ENCODE measurements around the gene R3HDM1.

Gene R3HDM1

DNA sequence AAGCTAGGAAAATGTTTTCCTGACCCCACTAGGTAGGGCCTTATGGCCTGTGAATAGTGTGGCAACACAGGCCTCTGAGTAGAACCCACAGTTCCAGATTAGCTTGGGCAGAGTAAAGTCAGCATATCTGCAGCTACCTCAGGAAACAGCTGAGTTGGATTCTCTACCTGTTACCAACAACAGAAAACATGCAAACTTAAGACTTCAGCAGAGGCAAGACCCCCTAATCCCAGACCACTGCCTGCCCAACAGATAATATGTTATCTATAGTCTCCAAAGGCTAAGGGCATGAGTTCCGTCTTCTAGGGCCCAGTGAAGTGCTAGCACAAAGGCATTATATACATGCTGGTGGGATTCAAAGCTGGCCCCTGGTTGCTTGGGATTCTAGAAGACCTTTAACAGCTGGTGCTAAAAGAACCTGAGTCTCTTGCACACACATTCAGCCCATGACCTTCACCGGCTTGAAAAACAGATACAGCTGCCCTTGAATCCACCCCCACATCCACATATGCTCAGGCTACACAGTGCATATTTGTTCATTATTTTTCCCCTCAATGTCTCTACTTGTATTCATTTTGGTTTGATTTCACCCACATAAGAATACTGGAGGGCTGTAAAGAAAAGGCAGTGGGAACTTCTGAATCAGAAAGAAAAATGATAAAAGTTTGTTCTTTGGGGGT is 196.9 kb downstream of the R3HDM1 start:
- no peak for FAIRE-seq

DNA sequence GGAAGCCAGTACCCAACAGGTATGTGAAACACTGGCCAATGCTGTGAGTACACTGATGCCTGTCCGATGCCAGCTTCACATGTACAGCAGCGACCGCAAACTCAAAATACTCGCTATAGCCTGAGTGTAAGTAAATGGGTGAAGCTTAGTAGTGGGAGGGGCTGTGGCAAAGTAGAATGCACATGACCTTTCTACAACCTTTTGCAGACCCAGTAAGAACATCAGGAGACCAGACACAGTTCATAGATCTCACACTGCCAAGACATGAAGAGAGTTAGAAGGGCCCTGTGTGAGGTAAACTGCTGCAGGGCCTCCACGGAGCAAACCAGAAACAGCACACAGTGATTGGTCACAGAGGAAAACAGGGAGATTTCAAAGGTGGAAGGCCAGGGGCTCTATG is 201.3 kb downstream of the R3HDM1 start:
- FAIRE-seq: no peak

DNA sequence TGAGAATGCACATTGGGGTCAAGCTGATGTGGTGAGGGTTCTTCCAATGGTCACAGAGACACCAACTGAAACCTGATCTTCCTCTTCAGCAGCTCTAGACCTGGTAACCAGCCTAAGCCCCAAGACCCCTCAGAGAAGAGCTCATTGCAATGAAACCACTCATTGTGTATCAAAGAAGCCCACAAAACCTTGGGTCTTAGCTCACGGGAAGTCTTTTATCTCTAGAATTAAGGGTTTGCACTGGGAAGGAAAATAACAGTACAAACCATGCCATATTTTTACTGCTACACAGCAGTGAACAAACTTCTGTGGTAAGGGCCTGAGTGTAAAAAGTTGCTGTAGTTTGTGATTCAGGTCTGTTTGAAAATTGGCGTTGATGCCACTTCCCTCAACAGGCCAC is 201.8 kb downstream of the R3HDM1 start:
- no peak for FAIRE-seq

DNA sequence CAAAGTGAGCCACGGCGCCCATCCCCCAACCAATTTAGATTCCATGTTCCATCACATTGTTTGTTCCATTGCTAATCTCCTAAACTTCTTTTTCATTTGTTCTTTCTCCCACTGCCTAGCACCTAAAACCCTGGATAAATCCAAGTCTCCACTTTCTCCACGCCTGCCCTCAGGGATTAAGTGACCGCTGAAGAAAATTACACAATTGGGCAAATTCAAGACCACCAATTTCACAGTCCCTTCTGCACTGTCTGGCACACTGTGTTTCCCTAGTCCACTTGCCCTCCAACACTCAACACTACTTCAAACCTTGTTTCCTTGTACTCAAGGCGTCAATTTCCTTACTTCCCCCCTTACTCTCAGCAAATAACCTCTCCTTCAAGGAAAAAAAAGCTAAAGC is 205.3 kb downstream of the R3HDM1 start:
- no peak for FAIRE-seq

DNA sequence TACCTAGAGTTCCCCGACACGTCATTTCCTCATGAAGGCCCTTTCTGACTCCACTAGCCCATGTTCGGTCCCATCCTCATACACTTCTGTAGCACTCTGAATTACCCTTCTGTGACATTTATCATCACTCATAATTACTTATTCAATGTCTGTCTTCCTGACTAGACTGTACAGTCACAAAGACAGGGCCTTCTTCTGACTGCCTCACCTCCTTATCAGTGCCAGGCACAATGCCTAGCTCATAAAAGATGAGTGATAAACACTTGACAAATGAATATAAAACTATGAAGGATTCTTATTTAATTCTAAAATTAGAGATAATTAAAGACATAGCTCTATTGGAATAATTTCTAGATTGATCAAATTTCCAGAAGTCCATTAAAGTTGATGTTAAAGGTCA is 208.9 kb downstream of the R3HDM1 start:
- FAIRE-seq: no peak

DNA sequence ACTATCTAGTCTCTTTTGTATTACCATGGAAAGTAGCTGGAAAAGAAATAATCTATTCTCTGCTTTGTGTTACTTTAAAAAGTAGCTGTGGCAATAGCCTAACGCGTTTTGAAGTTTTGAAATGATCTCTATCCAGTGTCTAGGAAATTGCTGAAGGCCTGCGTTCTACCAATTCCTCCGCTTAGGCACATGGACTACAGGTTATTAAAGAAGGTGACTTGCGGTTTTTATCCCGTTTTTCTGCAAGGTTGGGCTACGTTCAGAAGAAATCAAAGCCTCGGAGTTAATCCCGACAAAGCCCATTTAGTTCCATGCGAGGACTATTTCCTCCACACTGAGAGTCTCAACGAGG is 209.7 kb downstream of the R3HDM1 start:
- no peak for FAIRE-seq

DNA sequence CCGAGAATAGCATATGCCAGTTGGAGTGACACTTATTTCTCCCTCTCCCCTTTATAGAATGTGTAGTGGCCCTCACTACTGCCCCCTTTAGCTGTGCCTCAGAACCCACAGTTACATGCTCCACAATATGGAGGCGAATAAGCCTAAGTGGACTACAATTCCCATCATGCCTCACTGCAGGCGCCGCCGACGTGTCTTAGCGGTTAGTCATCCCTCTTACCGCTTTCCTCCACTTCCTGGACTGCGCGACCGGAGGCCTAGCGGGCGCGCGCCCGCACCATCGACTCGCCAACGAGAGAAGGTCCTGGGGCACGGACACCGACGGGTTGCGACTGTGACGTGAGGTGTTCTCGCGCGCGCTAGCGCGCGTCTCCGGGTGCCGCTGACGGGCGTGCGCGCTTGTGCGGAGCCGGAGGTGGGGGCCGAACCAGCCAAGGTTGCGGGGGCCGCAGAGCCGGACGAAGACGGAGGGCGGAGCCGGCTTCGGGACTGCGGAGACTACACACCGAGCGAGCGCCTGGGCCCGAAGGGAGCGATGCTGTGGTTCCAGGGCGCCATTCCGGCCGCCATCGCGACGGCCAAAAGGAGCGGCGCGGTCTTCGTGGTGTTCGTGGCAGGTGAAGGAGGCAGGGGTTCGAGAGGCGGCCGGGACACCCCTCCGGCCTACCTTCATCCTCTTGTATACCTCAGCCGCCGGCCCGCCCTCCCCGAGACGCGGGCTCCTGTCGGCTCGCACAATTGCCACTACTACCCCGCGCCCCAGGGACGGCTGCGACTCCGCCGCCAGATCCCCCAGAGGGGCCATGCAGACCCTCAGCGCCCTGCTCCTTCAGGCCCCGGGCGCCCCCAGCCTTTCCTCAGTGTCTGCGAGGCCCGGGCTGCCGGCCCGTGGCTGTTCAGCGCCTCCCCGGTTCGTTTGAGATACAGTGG is 210.4 kb downstream of the R3HDM1 start, which contains the start of gene UBXN4:
TSS of gene UBXN4 (plus strand) at position 461 of the 930 bp plus-strand sequence. CDS start at position 536, 75 bp downstream.
- FAIRE-seq: peak; percentile 24

DNA sequence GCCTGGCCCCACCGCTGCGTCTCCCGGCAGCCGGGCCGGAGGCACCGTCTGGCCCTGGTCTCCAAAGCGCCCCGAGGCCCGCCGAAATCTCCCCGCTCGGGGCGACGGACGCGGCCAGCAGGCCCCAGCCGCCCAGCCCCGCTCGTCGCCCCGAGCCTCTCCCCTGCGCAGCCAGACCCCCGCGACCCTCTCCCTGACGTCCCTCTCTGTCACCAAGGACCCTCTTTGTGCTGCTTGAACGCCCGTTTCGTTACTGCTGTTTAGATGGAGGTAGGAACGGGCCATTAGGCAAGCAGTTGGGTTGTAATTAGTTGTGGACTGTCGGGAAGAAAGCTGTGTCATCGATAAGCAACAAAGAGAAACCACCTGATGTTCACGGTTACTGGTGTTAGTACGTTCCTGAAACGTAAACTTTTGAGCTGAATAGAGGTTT is 211.1 kb downstream of the R3HDM1 start:
- no peak for FAIRE-seq

DNA sequence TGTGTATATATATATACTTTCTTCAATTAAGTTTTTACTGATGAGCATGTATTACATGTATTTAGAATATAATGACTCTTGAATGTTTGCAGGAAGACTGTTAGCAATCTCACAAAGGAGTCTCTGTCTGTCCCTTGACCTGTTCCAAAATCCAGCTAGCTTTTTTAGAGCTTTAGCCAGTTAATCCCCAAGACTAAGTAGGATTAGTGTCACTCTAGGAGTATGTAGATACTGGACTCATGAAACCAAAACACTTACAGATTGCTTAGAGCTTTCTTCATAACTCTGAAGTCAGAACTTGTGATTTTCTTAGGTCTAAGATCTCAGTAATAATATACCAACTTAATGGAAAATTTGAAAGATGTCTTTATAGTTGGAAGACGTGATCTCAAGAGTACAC is 212.6 kb downstream of the R3HDM1 start:
- FAIRE-seq: no peak

DNA sequence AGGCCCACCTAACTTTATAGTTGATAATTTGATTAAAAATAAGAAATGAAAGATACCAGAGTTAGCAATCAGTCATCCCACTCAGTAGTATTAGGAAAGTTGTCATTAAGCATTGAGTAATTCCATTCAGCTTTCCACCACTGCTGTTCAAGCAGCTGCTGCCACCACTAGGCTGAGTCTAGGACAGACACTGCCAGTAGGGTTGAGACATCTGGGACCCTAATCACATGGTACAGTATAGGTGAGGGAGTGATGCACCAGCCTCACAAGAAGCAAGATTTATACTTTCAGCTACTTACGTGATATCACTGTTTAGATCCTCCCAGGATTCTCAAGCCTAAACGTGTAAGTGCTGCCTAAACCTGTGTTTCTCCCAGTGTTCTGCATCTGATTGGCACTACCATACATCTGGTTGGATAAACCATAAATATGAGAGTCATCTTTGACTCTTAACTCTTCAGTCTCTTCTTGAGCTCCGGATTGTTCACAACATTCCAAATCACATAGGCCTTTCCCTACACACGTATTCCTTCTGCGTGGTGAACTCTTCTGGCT is 213.6 kb downstream of the R3HDM1 start:
- no peak for FAIRE-seq

DNA sequence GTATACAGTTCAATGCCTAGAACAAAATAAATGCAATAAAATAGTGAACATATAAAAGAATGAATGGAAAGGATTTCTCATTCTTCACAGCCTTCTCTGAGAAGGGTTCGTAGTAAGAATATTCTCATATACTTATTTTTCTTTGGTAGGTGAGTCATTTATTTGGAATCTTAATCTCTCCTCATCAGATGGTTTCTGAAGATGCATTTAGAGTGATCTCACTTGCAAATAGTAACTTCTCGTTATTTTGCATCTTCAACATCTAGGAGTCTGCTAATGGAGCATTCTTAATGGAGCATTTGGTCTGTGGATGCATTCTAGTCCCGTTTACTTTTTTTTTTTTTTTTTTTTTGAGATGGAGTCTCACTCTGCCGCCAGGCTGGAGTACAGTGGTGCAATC is 214.3 kb downstream of the R3HDM1 start:
- no peak for FAIRE-seq

DNA sequence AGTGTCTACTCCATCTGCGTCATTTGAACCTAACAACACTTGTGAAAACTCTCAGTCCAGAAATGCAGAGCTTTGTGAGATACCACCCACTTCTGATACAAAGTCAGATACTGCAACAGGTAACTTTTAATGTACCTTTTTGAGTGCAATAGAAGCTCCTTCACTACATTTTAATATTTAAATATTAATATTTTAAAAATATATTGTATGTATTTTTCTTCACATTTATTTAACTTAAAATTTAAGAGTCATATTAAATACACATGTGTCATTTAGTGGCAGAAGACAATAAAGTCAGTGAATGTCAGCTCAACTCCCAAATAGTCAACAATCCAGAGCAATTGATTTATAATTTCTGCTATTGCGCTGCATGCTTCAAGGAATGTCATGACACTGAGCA is 224.3 kb downstream of the R3HDM1 start:
- no peak for FAIRE-seq

DNA sequence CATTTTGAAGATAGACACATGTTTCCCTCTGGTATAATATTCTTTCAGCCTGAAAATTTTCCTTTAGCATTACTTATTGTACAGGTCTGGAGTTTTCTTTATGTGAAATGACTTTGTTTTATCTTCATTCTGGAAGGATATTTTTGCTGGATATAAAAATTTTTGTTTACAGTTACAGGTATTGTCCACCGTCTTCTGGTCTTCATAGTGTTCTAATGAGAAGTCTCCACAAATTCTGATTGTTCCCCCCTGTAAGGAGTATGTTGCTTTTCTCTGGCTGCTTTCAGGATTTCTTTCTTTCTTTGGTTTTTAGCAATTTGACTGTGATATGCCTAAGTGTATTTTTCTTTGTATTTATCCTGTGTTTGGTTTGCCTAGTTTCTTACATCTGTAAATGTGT is 225.4 kb downstream of the R3HDM1 start:
- no peak for FAIRE-seq

DNA sequence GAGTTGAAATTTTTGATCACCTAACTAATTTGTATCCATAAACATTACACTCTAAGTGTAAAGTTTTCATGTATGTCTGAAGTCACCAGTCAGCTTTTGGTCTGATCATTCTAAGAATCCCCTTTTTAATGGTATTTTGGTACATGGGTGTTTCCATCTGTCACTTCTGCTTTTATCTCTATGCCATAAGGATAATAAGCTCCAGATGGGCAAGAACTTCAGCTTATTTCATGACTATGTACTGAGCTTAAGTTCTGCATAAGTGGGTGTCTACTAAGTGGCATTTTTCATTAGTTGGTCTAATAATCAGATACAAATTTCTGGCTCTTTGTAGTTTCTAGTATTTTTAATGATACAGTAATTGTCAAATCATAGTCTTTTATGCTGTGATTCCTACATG is 230.7 kb downstream of the R3HDM1 start:
- FAIRE-seq: no peak

DNA sequence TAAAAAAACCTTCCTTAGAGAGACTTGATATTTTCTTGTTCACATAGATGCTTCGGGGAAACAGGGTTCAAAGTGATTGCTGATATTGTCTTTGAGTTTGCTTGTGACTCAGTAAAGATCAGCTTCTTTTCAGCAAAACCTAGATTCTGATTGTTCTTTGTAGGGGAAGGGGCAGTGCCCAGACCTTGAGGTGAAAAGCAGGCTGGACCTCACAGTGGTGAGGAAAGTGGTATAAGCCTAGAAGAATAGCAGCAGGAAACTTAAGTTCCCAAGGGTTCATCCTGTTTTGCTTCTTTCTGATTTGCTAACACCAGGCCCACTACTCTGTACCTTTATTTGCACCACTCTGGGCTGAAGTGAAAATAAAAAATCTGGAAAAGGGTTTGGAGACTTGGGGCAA is 231.2 kb downstream of the R3HDM1 start:
- FAIRE-seq: no peak

DNA sequence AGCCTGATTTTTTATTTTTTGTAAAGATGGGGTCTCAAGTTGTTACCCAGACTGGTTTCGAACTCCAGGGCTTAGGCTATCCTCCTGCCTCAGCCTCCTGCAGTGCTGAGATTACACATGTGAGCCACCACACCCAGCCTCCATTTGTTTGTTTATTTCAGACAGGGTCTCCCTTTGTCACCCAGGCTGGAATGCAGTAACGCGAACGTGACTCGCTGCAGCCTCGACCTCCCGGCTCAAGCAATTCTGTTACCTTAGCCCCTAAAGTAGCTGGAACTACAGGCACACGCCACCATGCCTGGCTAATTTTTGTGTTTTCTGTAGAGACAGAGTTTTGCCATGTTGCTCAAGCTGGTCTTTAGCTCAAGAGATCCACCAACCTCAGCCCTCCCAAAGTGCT is 237.6 kb downstream of the R3HDM1 start:
- FAIRE-seq: no peak

DNA sequence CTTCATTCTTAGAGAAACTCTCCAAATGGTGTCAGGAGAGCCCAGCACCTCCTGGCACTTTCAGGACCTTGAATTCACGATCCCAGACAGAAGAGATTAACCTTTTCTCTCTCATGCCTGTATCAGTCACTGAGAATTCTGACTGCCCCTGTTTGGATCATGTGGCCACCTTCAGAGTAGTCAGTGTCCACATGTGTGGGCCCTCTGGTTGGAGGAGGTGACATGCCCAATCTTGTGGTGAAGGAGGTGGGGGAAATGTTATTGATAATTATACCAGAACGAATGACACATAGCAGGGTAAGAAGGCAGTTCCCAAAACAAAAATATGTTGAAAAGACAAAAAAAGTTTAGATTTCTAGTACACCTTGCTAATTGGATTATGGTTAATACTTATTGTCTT is 242.0 kb downstream of the R3HDM1 start:
- no peak for FAIRE-seq

DNA sequence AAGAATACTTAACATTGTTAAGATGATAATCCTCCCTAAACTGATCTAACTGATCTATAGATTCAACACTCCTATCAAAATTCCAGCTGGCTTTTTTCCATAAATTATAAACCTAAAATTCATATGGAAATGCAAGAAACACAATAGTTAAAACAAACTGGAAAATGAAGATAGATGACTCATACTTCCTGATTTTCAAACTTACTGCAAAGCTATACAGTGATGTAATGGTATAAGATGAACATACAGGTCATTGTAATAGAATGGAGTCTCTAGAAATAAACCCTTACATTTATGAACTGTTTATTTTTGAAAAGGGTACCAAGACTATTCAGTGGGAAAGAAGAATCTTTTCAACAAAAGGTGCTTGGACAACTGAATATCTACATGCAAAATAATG is 242.6 kb downstream of the R3HDM1 start:
- FAIRE-seq: peak; percentile 28
